Ectodermal cell (in vitro differentiated cells): ENCODE data around the gene SPAAR.

Experiments
- H3K27ac ChIP-seq: 2 replicates; pipeline ENCODE4 v1.7.0; 2013; ENCODE audit warnings: mild to moderate bottlenecking, low read depth, low read length; ENCODE audit not compliant: insufficient read depth, poor library complexity, severe bottlenecking
- H3K27me3 ChIP-seq: 2 replicates; pipeline ENCODE4 v1.7.0; 2013; ENCODE audit warnings: mild to moderate bottlenecking, low read length; ENCODE audit not compliant: insufficient read depth, control insufficient read depth, poor library complexity, severe bottlenecking
- H3K36me3 ChIP-seq: one replicate; pipeline ENCODE4 v1.7.0; 2013; ENCODE audit warnings: low read length; ENCODE audit not compliant: control insufficient read depth, insufficient read depth
- H3K4me1 ChIP-seq: one replicate; pipeline ENCODE4 v1.7.0; 2013; ENCODE audit warnings: low read length; ENCODE audit not compliant: control insufficient read depth, insufficient read depth
- H3K4me3 ChIP-seq: 2 replicates; pipeline ENCODE4 v1.7.0; 2013; ENCODE audit warnings: low read depth, low read length, control low read depth; ENCODE audit not compliant: insufficient read depth
- H3K9me3 ChIP-seq: 2 replicates; pipeline ENCODE4 v1.7.0; 2013; ENCODE audit warnings: mild to moderate bottlenecking, low read length, moderate library complexity; ENCODE audit not compliant: control insufficient read depth
- WGBS, 2 experiments: methylation state at CpG; one replicate each; pipeline ENCODE4 v1.1.7; 2013; ENCODE audit warnings: missing lambda C conversion rate in 2 of 2; 5-methylcytosine and 5-hydroxymethylcytosine counted together

Gene SPAAR

DNA sequence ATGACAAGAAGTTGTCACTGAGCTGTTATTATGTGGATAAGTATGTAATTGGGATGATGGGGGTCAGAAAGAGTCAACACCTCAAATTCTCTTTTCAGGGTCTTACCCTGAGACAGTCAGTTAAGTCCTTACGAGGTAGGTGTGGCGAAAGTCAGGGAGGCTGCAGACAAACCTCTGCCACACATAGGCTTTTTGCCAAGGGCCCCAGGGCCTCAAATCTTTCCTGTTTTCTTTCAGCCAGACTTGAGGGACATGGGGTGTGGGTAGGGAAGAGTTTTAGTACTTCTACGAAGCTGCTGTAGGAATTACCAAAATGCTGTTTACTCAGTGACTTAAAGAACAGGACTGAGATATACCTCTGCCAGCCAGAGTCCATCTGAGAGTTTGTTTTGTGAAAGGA is 34.9 kb downstream of the SPAAR start:
- H3K4me3 ChIP-seq: no peak overlapping the region
- WGBS, 2 experiments: 93 to 94% methylated on average over 3 of the region's 3 CpGs
- H3K9me3 ChIP-seq: no peaks in the 10 kb centered on the region
- no peak overlapping the region for H3K27ac ChIP-seq
- no peaks in the 10 kb centered on the region for H3K4me1 ChIP-seq
- no peaks in the 10 kb centered on the region for H3K36me3 ChIP-seq
- peaks cover 62% of the 10 kb centered on the region for H3K27me3 ChIP-seq

DNA sequence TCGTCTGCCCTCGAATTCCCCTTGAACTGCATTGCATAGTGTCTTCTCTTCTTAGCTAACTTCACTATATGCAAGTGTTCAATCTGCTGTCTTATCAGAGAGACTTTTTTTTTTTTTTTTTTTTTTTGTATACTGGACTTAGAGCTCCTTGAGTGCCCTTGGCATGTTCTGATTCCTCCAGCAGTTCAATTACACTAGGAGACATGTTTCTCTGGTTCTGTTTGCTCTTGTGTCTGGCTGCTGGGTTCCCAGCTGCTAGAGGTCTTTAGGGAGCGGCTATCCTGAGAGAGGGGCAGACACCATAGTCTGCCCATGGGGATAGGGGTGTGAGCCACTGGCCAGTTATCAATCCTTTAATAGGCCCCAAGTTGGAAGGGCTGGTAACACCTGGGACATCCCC is 35.6 kb downstream of the SPAAR start:
- H3K4me3 ChIP-seq: no peak overlapping the region
- H3K27ac ChIP-seq: no peak overlapping the region
- 93 to 97% methylated on average over 3 of the region's 3 CpGs for WGBS, 2 experiments

DNA sequence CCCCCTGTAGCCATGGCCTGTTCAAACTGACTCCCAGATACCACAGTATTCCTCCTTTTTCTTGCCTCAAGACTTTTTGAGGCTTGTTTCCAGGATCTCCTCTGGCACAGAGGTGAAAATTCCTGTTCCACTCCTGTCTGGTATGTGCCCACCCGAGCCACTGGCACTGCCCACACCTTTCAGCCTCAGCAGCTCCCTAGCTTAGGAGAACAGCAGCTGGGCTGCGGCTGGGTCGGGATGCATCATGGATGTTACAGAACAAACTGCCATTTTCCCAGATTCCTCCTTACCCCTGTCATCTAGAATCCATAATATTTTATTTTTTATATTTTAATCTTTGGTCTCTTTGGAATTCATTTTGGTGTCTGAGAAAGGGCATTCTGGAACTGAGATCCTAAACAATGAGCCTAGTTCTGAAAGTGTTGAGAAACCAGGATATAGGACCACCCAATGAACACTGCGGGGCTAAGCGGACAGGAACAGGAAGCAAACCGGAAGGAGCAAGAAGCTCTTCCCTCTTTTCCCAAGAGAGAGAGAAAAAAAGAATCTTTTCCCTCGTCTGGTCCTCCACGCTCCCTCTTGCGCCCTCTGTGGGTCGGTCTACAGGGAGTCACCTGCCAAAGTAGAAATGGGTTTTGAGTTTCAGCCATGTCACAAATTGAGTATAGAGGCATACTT is 36.2 kb downstream of the SPAAR start:
- WGBS, 2 experiments: 35 to 36% methylated on average over 10 of the region's 10 CpGs
- Histone ChIP-seq H3K9me3 (no peaks in the 10 kb centered on the region), H3K27me3 (peaks cover 54% of the 10 kb centered on the region), H3K36me3 (no peaks in the 10 kb centered on the region), H3K4me3 (no peak overlapping the region), H3K4me1 (no peaks in the 10 kb centered on the region), H3K27ac (no peak overlapping the region)

More for the DNA sequence above, 35.6 kb downstream of the SPAAR start:
- Histone ChIP-seq H3K4me1 (no peaks in the 10 kb centered on the region), H3K9me3 (no peaks in the 10 kb centered on the region), H3K36me3 (no peaks in the 10 kb centered on the region), H3K27me3 (peaks cover 60% of the 10 kb centered on the region)

DNA sequence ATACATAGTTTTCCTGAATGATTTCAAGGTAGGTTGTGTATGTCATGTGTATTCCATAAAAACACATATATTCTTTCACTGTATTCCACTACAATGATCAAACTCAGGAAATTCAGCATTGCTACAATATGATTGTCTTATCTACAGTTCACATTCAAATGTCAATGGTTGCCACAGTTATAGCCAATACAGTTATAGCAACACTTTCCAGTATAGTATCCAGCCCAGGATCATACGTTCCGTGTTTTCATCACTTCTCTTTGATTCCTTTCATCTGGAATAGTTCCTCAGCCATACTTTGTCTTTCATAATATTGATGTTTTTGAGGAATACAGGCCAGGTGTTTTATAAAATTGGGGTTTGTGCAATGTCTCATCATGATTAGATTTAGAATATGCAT is 39.2 kb downstream of the SPAAR start:
- WGBS, 2 experiments: 89 to 98% methylated on average over 2 of the region's 2 CpGs
- Histone ChIP-seq H3K4me1 (no peaks in the 10 kb centered on the region), H3K4me3 (no peak overlapping the region), H3K27me3 (peaks cover 33% of the 10 kb centered on the region), H3K36me3 (no peaks in the 10 kb centered on the region), H3K9me3 (no peaks in the 10 kb centered on the region), H3K27ac (no peak overlapping the region)

DNA sequence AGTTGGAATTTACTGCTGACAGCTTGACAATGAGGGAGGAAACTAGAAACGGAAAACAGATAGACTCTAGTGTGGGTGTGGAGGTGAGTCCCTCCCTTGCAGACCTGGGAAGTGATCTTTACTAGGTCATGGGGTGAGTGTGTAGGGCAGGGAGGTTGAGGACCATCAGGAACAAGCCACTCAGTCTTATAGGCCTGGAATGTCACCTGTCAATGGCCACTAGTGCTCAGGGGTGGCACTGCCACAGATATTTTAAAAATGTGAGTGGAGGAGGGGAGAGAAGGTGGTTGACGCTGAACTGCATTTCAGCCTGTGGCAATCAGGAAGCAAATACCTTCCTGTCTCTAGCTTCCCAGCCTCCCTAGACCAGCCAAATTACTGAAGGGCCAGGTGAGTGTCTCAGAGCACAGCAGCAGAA is 39.6 kb downstream of the SPAAR start:
- Histone ChIP-seq H3K27ac (no peak overlapping the region), H3K36me3 (no peaks in the 10 kb centered on the region), H3K4me1 (no peaks in the 10 kb centered on the region), H3K9me3 (no peaks in the 10 kb centered on the region), H3K4me3 (no peak overlapping the region), H3K27me3 (peaks cover 32% of the 10 kb centered on the region)
- WGBS, 2 experiments: 64 to 69% methylated on average over 2 of the region's 2 CpGs

DNA sequence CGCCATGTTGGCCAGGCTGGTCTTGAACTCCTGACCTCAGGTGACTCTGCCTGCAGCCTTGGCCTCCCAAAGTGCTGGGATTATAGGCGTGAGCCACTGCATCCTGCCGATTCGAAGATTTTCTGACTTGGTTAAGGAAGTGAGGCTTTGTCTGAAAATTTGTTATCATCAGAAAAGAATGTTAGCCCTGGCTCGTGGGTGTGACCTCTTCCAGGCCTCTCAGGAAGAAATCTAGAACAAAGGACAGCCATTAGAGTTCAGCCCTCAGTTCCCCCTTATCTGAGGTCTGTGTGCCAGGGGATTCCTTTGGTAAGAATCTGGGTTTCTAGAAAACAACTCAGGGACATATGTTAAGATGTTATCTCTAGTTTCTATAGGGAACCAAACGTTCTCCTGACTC is 42.4 kb downstream of the SPAAR start:
- no peaks in the 10 kb centered on the region for H3K4me1 ChIP-seq
- no peak overlapping the region for H3K4me3 ChIP-seq
- H3K27ac ChIP-seq: no peak overlapping the region
- H3K36me3 ChIP-seq: no peaks in the 10 kb centered on the region
- H3K27me3 ChIP-seq: peaks cover 24% of the 10 kb centered on the region
- 77 to 82% methylated on average over 6 of the region's 6 CpGs for WGBS, 2 experiments
- H3K9me3 ChIP-seq: no peaks in the 10 kb centered on the region

DNA sequence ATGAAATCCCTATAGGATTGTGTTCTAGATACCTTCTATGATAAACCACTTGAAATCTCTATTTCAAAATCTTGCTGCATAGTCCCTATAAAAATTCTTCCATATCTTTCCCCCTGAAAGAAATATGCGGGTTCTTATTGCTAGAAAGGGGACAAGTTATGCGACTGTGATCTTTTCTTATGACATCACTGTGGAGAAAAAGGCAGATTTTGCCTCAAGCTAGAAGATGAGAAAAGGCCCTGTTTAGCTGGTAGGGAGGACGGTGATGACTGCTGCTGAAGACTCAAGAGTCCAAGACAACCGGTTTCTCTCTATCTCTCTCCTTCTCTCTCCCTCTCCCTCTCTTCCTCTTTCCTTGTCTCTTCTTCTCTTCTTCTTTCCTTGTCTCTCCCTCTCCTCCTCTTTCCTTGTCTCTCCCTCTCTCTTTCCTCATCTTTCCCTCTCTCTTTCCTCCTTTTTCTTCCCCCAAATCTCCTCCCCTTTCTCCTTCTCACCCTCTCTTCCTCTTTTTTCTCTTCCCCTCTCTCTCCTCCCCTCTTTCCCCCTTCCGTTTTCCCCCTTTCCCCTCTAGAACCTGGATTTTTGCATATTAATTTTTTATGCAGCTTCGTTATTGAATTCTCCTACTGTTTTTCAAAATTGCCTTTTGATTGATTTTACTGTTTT is 43.4 kb downstream of the SPAAR start:
- 81 to 82% methylated on average over 5 of the region's 6 CpGs for WGBS, 2 experiments
- H3K4me1 ChIP-seq: no peaks in the 10 kb centered on the region
- H3K36me3 ChIP-seq: no peaks in the 10 kb centered on the region
- H3K27me3 ChIP-seq: peaks cover 24% of the 10 kb centered on the region
- no peak overlapping the region for H3K4me3 ChIP-seq
- no peaks in the 10 kb centered on the region for H3K9me3 ChIP-seq
- H3K27ac ChIP-seq: no peak overlapping the region

DNA sequence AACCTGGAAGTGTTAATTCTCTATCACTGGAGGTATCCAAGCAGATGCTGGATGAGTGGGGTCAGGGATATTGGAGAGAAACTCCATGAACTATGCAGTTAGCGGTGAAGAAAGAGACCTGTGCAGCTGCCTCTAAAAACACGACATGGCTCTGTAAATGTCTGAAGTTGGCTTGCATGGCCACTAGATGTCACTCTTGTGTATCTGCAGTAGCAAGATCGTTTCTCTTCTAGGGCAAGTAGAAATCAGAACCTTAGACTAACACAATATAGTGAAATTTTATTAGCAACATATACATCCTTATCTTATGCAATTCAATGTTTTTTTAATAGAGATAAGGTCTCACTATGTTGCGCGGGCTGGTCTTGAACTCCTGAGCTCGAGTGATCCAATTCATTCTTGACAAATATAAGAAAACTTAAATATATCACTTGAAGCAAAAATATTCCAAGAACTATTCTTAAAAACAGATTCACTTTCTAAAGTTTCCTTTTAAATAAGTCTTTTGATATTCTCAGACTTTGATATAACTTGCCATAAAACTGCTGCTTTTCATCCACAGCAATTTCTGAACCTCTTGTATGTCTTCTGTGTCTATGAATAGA is 45.8 kb downstream of the SPAAR start:
- Histone ChIP-seq H3K9me3 (no peaks in the 10 kb centered on the region), H3K4me3 (no peak overlapping the region), H3K27ac (no peak overlapping the region), H3K27me3 (peaks cover 18% of the 10 kb centered on the region), H3K4me1 (no peaks in the 10 kb centered on the region), H3K36me3 (no peaks in the 10 kb centered on the region)
- 25 to 44% methylated on average over 6 of the region's 6 CpGs for WGBS, 2 experiments

DNA sequence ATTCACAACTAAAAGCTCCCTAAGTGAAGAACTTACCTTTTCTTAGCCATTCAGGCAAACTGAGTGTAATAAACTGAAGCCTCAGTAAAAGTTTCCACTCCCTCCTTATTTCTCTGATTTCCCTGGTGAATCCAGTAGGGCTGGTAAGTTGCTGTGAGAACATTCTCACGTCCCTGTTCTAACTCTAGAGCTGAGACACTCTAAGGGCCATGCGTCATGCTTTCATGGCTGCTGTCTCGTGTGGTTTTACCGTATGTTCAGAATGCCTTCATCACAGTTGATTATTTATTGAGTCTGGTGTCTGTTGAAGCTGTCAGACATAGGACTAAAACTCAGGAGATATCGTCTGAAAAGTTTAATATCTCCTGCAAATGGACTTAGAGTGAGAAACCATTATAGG is 47.4 kb downstream of the SPAAR start:
- WGBS, 2 experiments: 92 to 94% methylated on average over 5 of the region's 5 CpGs

DNA sequence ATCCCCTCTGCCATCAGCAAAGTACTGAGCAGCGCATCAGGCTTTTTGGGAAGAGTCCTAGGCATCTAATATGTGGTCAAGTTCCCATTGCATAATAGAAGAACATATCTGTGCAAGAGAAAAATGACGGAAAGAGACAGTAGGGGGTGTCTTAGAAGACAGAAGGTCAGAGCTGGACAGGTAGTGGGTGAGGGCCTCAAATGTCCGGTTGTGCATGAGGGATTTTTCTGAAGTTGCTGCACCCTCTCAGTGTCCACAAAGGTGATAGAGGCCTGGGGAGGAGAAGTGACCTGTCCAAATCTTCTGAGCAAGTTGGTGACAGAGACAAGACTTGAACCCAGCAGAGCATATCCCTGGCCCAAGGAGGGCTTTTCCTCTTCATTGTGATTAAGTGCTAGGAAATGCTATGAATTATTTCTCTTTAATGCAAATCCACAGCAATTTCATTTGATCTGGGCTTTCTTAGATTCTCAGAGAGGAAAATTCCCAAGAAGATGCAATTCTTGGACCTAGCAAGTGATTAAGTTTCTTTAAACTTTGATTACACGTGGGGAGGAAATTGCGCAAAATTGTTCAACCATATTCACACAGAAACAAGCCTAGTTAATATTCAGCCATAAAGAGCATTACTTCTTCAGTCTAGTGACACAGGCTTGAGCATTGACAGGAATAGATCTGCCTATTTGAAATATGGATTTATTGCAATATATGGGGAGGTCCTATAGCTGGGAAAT is 49.0 kb downstream of the SPAAR start, which contains the start of gene OR2S2:
Gene OR2S2, minus strand, starts transcription at position 51 of the 734 bp plus-strand sequence. CDS start 56 bp downstream, outside the sequence.
- 90 to 94% methylated on average over 5 of the region's 5 CpGs for WGBS, 2 experiments
- Histone ChIP-seq H3K27ac (no peak within 1 kb of the TSS), H3K4me3 (no peak within 1 kb of the TSS), H3K36me3 (no peaks in the 10 kb centered on the region), H3K27me3 (peaks cover 9% of the 10 kb centered on the region), H3K4me1 (no peaks in the 10 kb centered on the region), H3K9me3 (no peaks in the 10 kb centered on the region)

More for the DNA sequence above, 47.4 kb downstream of the SPAAR start:
- Histone ChIP-seq H3K4me3 (no peak overlapping the region), H3K9me3 (no peaks in the 10 kb centered on the region), H3K36me3 (no peaks in the 10 kb centered on the region), H3K4me1 (no peaks in the 10 kb centered on the region), H3K27ac (no peak overlapping the region), H3K27me3 (peaks cover 18% of the 10 kb centered on the region)
